Activated naive CD4-positive, alpha-beta T cell treated with Interleukin-2 at 50 U/mL for 16 hours (primary cell): ENCODE measurements around the gene RGS6.

Experiments
- DNase-seq: peaks from one replicate; pipeline ENCODE4 v3.0.0-alpha.2; 2020

The RGS6 gene

GRCh38 chr14:71952381-71953363 is 20.4 kb downstream of the RGS6 start:
- DNase-seq: no peak

DNA sequence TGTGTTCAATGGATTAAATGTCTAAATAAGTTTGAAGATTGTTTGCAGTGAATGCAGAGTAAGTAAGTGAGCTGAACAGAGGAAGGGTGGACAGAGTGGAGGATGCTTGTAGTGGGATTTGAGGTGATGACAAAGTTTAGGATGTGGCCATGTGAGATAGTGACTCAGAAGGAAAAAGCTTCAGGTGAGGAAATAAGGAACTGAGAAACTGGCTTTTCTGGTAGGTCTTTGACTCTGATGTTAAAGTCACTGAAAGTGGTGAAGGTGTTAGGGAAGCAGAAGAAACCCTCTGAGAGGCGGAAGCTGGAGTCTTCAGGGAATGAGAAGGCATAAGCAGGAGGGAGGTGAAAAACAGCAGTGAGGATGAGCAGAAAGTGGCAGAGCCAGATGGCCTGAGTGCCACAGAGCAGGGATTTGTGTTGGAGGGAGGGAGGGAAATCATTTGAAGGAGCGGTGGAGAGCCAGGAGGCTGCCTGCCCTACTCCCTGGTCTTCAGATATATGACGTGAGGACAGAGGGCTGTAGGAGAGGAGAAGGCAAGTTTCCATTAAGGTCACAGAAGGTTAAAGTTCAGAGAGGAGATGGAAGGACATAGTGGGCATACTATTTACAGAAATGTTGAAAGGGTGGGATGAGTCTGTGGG is 24.8 kb downstream of the RGS6 start:
- no peak for DNase-seq

GRCh38 chr14:71959055-71959454 is 26.8 kb downstream of the RGS6 start:
- DNase-seq: no peak

DNA sequence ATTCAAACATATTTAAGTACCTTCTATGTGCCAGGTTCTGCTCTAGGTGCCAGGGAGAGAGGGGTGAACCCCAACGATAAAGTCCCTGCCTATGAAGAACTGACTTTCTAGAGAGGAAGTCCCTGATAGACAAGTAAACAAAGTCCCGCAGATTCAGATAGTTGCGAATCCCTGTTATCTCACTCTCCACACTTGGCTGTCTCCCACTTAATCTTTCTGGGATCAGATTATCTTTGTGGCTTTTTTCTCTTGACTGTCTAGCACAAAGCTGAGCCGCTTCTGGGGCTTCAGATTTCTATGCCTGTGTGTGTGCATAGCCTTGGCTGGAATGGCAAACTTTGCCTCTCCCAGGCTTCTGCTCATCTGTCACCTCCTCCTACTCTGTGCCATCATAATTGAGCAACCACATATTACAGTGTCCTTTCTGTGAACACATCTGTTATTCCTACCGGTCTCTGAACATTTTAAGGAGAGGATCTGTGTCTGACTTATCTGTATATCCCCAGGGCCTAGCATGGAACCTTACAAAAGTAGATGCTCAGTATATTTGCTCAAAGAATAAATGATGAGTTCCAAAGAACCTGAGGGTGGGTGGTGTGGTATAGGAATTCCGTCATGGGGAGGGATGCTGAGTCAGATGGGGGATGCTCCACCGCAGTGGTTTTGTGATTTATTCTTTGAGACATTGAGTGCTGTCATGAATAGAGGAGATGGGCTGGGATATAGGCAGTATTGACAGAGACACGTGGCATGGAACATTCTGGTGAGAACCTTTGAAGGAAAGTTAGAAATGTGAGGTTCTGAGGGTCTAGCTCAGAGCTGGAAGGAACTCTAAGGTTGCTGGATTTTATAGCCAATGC is 28.5 kb downstream of the RGS6 start:
- DNase-seq: no peak

GRCh38 chr14:71961972-71962371 is 29.7 kb downstream of the RGS6 start:
- DNase-seq: no peak

GRCh38 chr14:71964716-71965115 is 32.5 kb downstream of the RGS6 start:
- DNase-seq: no peak

GRCh38 chr14:71966528-71966927 is 34.3 kb downstream of the RGS6 start:
- DNase-seq: no peak

- DNase-seq: no peak
Observed at GRCh38 chr14:71967704-71968103, 35.5 kb downstream of the RGS6 start.

DNA sequence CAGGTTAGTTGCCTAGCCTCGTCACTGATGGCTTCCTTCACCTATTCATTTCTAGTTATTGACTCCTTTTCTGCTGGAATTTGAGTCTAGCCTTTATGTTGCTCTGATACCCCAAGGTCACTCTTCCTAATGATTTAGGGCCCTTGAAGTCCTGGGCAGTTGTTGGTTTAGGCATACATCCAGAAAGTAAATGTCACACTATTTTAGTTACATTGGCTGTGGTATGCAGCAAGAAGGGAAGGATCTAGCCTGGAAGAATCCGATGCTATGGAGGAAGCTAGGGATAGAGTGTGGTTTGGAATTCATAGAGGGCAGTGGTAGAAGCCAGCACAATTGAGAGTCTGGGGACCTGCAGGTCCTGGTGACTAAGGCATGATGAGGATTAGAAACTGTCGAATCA is 38.0 kb downstream of the RGS6 start:
- DNase-seq: no peak

- no peak for DNase-seq
Observed at GRCh38 chr14:71985538-71986189, 53.4 kb downstream of the RGS6 start.

DNA sequence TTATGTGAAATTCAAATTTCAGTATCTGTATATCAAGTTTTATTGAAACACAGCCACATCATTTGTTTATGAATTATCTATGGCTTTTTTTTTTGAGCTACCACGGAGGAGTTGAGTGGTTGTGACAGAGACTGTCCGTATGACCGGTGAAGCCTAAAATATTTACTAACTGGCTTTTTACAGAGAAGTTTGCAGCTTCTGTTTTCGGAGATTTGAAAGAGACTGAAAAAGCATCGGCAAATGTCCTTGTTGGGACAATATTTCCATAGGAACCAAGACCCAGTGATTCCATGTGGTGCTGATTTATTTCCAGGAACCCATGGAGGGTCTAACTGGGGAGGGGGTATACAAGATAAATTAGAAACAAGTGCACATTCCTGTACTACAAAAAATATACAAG is 56.2 kb downstream of the RGS6 start:
- no peak for DNase-seq

- DNase-seq: no peak
Observed at GRCh38 chr14:71988939-71989338, 56.7 kb downstream of the RGS6 start.

DNA sequence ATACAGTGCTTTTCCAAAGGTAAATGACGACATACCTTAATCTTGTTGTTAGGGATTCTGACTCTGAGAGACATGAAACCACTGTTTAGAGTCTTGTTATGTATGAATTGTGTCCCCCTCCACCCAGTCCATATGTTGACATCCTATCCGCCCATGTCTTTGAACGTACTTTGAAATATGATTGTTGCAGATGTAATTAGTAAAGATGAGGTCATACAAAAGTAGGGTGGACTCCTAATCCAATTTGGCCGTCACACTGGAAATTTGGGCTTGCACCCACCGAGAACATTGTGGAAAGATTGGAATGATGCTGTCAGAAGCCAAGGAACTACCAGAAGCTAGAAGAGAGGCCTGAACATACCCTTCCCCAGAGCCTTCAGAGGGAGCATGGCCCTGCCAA is 62.2 kb downstream of the RGS6 start:
- DNase-seq: no peak

DNA sequence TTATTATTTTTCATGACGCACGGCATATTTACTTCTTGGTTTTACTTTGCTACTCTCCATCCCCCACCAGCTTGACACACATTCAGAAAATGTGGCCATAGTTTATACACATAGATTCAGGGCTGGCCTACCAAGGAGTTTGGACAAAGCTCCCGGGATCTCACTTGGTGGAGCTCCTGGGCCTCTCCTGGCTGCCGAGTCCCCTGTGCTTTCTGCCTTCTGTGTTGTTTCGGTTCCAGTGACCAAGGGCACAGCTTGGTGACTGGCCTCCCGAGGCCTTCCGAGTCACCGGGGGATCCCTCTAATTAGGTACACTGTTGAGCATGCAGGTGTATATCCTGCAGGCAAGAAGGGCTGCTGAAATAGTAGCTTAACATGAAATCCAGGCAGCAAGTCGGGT is 63.5 kb downstream of the RGS6 start:
- no peak for DNase-seq

DNA sequence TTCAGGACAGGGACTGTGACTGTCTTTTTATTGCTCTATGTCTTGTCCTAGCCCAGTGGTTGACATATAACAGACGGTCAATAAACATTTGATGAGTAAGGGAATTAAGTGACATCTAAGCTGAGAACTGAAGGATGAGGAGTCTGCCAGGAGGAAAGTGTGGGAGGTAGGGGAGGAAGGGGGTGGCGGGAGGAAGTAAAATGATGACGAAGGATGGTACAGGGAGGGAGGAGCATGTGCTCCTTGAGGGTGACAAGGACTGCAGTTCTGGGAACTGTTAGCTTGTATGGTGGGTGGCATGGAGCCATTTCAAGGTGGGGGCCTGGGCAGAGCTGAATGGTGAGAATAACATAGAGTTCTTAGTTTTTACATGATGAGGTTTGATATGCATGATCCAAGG is 64.4 kb downstream of the RGS6 start:
- no peak for DNase-seq

DNA sequence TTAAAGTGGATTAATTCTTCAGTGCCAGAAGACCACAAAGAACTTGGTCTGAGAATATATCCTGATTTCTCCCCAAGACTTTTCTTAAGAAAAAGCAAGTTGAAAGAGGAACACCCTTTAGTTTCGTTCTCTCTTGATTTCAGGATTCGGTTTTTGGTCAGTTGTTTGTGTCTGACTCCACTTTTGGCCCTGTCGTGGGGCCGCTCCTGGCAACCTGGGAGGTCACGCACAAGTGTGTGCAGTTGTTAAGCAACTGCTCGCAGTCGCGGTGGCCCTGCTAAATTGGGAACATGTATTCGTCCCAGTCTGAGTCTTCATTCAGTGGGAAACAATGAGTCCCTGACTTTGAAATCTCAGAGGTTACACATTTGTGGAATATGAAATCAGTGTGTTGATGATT is 68.7 kb downstream of the RGS6 start:
- no peak for DNase-seq

GRCh38 chr14:72002731-72003130 is 70.5 kb downstream of the RGS6 start:
- DNase-seq: no peak

DNA sequence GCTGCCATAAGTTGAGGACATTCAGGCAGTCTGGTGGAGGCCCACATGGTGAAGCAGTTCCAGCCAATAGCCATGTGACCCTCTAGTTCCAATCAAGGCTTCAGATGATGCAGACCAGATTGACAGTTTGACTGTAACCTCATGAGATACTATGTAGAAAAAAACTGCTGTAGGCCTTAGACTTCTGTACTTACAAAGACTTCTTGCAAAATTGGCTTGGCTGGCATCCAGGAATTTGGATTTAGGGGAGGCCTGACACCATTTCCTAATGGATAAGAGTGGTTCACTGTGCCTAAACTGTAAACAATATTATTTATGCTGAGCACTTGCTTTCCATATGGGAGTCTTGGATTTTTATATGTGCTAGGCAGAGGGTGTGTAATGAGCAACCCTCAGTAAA is 76.4 kb downstream of the RGS6 start:
- no peak for DNase-seq

DNA sequence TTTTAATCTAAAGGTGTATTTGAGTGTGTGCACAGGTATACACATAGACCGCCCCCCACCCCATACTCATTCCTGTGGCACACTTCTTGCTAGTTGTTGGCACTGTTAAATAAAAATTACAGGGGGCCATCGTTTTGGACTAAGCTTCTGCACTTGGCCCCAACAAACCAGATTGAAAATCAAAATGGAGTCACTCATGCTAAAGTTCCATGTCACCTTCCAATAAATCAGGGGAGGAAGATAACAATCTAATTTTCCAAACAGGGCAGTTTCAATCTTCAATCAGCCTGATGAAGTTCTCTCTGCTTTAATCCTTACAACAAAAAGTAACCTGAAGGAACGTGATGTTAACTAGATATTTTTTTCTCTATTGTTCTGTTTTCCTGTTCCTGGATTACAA is 78.2 kb downstream of the RGS6 start:
- no peak for DNase-seq

DNA sequence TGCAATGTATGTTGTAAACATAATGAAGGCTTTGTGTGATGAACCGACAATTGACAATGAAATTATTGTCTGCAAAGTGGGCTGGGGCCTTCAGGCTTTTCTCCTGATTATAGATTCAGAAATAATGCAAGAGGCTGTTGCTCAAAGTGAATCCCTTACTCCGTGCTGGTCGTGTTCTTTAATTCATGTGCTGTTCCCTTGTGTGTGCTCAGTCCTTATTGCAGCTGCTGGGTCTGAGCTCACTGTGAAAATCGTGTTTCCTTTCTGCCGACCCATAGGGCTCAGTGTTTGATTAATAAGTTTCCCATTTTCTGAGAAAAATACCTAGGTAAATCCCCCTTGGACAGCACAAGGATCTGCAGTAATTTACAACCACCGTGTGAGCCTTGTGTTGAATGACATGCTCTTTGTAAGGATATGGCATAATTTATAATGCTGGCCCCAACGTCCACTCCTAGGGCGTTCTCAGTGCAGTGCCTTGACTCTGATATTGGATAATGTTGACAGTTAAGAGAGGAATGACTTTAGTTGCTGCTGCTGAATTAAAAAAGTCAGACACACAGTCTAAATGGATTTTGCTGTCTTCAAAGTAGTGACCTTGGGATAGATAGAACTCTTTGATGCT is 81.6 kb downstream of the RGS6 start:
- DNase-seq: no peak

DNA sequence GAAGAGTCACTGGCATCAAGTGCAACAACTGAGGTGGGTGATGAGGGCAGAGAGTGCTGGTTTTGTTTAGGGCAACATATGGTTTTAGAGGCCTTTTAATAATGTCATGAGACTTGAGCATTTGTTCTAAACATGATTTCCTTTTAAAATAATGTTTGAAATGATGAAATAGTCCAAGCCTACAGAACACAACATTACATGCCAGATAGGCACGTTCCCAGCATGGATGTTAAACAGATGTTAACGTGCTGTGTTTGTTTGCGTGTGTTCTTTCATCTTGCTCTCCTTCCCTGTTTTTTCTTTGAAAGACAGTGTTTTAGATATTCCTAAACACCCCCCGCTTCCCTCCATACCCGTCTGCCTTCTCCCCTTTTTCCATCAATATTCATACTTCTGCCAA is 82.3 kb downstream of the RGS6 start:
- DNase-seq: no peak

GRCh38 chr14:72017290-72017689 is 85.1 kb downstream of the RGS6 start:
- no peak for DNase-seq
